Epithelial cell of esophagus (primary cell): ENCODE results near the gene IL4R.

Experiments used
- DNase-seq: peaks from one replicate; pipeline ENCODE4 v3.0.0; 2010; ENCODE audit warnings: low read depth
- H3K4me3 ChIP-seq: 2 replicates; pipeline ENCODE4 v1.5.1; 2011; ENCODE audit warnings: mild to moderate bottlenecking, low read length, control low read depth
- TF ChIP-seq, protein P1 (sequence below): IDR thresholded peaks from 2 replicates; pipeline ENCODE4 v1.5.1; 2011; ENCODE audit warnings: low read depth, mild to moderate bottlenecking, low read length, control low read depth, inconsistent platforms; ENCODE audit not compliant: insufficient read depth; ENCODE audit errors: missing control alignments

Gene IL4R

DNA sequence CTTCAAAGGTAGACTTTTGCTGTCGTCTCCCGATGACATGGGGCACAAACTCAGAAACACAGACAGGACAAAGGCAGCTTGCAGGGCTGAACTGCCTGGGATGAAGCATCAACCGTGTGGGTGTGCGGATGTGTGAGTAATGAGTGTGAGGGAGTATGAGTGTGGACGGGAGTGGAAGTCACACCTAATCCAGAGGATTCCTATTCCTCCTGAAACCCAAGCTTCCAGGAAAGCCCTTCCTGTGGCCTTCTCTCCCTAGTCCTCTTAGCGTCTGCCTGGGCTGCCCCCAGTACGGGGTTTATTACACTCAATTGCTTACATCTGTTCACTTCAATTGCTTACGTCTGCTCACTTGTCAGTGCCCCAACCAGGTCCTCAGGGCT, 2.3 kb upstream of the IL4R start:
- TF ChIP-seq, protein P1, sequence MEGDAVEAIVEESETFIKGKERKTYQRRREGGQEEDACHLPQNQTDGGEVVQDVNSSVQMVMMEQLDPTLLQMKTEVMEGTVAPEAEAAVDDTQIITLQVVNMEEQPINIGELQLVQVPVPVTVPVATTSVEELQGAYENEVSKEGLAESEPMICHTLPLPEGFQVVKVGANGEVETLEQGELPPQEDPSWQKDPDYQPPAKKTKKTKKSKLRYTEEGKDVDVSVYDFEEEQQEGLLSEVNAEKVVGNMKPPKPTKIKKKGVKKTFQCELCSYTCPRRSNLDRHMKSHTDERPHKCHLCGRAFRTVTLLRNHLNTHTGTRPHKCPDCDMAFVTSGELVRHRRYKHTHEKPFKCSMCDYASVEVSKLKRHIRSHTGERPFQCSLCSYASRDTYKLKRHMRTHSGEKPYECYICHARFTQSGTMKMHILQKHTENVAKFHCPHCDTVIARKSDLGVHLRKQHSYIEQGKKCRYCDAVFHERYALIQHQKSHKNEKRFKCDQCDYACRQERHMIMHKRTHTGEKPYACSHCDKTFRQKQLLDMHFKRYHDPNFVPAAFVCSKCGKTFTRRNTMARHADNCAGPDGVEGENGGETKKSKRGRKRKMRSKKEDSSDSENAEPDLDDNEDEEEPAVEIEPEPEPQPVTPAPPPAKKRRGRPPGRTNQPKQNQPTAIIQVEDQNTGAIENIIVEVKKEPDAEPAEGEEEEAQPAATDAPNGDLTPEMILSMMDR, result no peak
- DNase-seq, result peak; percentile 56
- H3K4me3 ChIP-seq, result no peak overlapping the region

DNA sequence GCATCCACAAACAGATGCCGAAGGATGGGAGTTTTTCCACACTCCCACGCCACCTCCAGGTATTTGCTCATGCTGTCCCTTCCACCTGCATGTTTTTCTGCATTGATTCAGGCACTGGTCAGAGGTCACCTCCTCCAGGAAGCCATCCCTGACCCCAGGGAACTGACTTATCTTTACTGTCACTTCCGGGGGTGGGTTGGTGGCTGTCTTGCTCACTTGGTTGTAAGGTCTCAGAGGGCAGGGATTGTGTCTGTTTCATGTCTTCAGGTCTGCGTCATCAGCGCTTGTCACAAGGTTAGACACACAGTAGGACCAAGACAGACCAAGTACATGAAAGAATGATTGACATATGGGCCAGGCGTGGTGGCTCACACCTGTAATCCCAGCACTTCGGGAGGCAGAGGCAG, 1.9 kb upstream of the IL4R start:
- no peak overlapping the region for H3K4me3 ChIP-seq
- TF ChIP-seq, protein P1, result no peak
- DNase-seq, result no peak

- DNase-seq, result no peak
- TF ChIP-seq, protein P1, result no peak
- H3K4me3 ChIP-seq, result peak overlapping the region; percentile 72
These were observed 973 bp upstream of the IL4R start for GRCh38 chr16:27312580-27313421.

GRCh38 chr16:27314161-27314723, 468 bp downstream of the IL4R start:
- H3K4me3 ChIP-seq, result peak overlapping the region; percentile 72
- peak; percentile 80 for DNase-seq
- TF ChIP-seq, protein P1, result no peak

GRCh38 chr16:27314986-27315332, 1.2 kb downstream of the IL4R start:
- DNase-seq, result no peak
- H3K4me3 ChIP-seq, result peak overlapping the region; percentile 72
- TF ChIP-seq, protein P1, result no peak

GRCh38 chr16:27315333-27316037, 1.7 kb downstream of the IL4R start:
- DNase-seq, result peak; percentile 97
- TF ChIP-seq, protein P1, result peak; percentile 31
- H3K4me3 ChIP-seq, result peak overlapping the region; percentile 72
